Thyroid gland (tissue), 4 donors: ENCODE measurements around the gene ADAMTS17. TPM values are rescaled to one million over a fixed set of nuclear protein-coding genes. Genes with fewer than 3 reads are reported as not detected.

ENCODE experiments used
- DNase-seq, 2 donors: peaks; one replicate each; pipeline ENCODE4 v3.0.0-alpha.2; 2019
- H3K27ac ChIP-seq, 3 donors: fragments of 200-600 bp; sonication (generic); 1 replicate in 2 of 3; 2 replicates in 1 of 3; pipeline ENCODE4 v1.5.1; 2016 to 2019; ENCODE audit warnings: mild to moderate bottlenecking in 1 of 3, moderate library complexity in 1 of 3
- H3K27me3 ChIP-seq: fragments of 200-600 bp; sonication (generic); one replicate; pipeline ENCODE4 v1.5.1; 2019
- H3K36me3 ChIP-seq, 2 donors: fragments of 200-600 bp; sonication (generic); one replicate each; pipeline ENCODE4 v1.5.1; 2016 to 2019
- H3K4me1 ChIP-seq, 2 donors: fragments of 200-600 bp; sonication (generic); one replicate each; pipeline ENCODE4 v1.5.1; 2017 to 2019
- H3K4me3 ChIP-seq, 3 donors: fragments of 200-600 bp; sonication (generic); replicated peaks in 1 of 3; 1 replicate in 2 of 3; 2 replicates in 1 of 3; pipeline ENCODE4 v1.5.1; 2016; ENCODE audit warnings: mild to moderate bottlenecking in 1 of 3
- H3K9me3 ChIP-seq: fragments of 200-600 bp; sonication (generic); one replicate; pipeline ENCODE4 v1.5.1; 2017
- POLR2A ChIP-seq, 2 donors: fragments of 450-650 bp; IDR thresholded peaks; one replicate each; pipeline ENCODE4 v1.6.1; 2017; ENCODE audit warnings: antibody characterized with exemption in 2 of 2, mild to moderate bottlenecking in 2 of 2, moderate library complexity in 1 of 2
- WGBS, 2 donors: methylation state at CpG; one replicate each; pipeline ENCODE4 v1.1.5; 2017; 5-methylcytosine and 5-hydroxymethylcytosine counted together
- intact Hi-C: fragments of 100-400 bp; cut with DNase I; formaldehyde crosslinking; loops from one replicate; pipeline ENCODE4 v1.15.1; 2023
- total RNA-seq, 4 donors: library from RNA; depleted of rRNA; stranded (reverse); fragments of >200 nt; gene quantifications; one replicate each; pipeline ENCODE4 v1.2.3, GENCODE V29; 2016
- TF ChIP-seq, protein P1 (sequence below), 6 experiments: fragments of 200-600 bp in 3 of 6; fragments of 450-650 bp in 3 of 6; sonication (generic) in 3 of 6; IDR thresholded peaks; one replicate each; pipeline ENCODE4 v1.5.1; 2016 to 2019; ENCODE audit warnings: antibody characterized with exemption in 6 of 6, mild to moderate bottlenecking in 2 of 6, inconsistent platforms in 1 of 6, moderate library complexity in 1 of 6

The ADAMTS17 gene
- total RNA-seq, 4 donors from 2014 or later: 3.5 to 667 (median 5.3) TPM

DNA sequence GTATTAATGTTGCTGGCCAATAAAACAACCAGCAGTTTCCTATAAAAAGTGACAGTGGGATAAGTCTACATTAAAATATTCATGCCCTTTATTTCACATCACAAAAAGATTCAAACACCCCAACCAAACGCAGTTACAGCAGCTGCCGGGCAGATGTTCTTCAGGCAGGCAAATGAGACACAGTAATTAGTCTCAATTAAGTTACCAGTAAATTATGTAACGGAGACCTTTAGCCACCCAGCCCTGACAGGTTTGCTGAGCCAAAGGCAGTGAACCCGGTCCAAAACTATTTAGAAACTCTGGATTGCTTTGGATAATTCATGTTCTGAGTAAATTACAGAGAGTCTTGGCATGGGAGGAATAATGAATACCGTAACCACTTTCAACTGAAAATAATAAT lies 319.4 kb downstream of the ADAMTS17 start:
- H3K9me3 ChIP-seq: no peaks in the 10 kb centered on the region
- no peak for DNase-seq
- no peaks in the 10 kb centered on the region for H3K27me3 ChIP-seq
- no peaks in the 10 kb centered on the region for H3K4me1 ChIP-seq
- H3K4me3 ChIP-seq: no peak overlapping the region
- no peak for TF ChIP-seq POLR2A (IDR thresholded peaks at IDR 0.05)
- TF ChIP-seq, protein P1, sequence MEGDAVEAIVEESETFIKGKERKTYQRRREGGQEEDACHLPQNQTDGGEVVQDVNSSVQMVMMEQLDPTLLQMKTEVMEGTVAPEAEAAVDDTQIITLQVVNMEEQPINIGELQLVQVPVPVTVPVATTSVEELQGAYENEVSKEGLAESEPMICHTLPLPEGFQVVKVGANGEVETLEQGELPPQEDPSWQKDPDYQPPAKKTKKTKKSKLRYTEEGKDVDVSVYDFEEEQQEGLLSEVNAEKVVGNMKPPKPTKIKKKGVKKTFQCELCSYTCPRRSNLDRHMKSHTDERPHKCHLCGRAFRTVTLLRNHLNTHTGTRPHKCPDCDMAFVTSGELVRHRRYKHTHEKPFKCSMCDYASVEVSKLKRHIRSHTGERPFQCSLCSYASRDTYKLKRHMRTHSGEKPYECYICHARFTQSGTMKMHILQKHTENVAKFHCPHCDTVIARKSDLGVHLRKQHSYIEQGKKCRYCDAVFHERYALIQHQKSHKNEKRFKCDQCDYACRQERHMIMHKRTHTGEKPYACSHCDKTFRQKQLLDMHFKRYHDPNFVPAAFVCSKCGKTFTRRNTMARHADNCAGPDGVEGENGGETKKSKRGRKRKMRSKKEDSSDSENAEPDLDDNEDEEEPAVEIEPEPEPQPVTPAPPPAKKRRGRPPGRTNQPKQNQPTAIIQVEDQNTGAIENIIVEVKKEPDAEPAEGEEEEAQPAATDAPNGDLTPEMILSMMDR (IDR thresholded peaks at IDR 0.05): no peak
- intact Hi-C loops: no loop called here
- WGBS, 2 donors: 68 to 85% methylated on average over 5 of the region's 5 CpGs
- H3K27ac ChIP-seq: no peak overlapping the region
- no peaks in the 10 kb centered on the region for H3K36me3 ChIP-seq

DNA sequence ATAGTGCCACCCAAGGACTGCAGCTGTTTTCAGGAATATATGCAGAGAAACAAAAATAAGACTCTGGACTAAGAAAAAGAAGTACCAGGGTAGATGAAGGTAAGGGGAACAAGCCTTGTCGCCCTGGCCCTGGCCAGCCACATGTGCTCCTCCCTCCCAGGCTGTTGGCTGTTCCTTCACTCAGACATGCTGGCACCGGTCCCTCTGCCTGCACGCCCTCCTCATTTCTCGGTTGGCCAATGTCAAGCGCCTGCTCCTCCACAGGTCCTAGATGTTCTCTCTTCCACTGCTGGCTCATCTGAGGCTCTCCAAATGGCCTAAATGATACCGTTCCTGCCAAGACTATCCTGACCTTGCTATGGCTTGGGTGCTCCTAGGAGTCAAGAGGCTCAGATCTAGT lies 320.1 kb downstream of the ADAMTS17 start:
- H3K27me3 ChIP-seq: no peaks in the 10 kb centered on the region
- no peak overlapping the region for H3K4me3 ChIP-seq
- no peaks in the 10 kb centered on the region for H3K36me3 ChIP-seq
- no peaks in the 10 kb centered on the region for H3K9me3 ChIP-seq
- TF ChIP-seq POLR2A (IDR thresholded peaks at IDR 0.05): no peak
- TF ChIP-seq, protein P1 (IDR thresholded peaks at IDR 0.05): no peak
- H3K4me1 ChIP-seq: no peaks in the 10 kb centered on the region
- H3K27ac ChIP-seq: no peak overlapping the region
- 77 to 82% methylated on average over 6 of the region's 6 CpGs for WGBS, 2 donors
- no peak for DNase-seq
- intact Hi-C loops: no loop called here

DNA sequence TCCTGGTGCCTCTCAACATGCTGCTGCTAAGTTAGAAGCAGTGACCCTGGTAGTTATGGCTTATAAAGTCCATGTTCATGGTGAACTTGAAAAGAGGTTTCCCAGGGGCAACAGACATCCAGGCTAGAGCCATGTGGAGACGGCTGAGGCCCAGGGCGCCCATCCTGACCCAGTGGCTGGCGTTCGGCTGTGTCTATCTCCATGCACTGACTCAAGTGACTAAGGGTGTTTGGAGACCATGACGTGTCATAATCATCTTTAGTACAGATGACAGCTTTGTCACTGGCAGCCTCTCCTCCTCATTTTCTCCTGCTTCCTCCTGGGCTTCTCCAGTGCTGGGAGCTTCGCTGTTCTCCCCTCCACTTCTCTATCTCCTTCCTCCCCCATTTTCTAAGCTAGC lies 321.2 kb downstream of the ADAMTS17 start:
- no peaks in the 10 kb centered on the region for H3K9me3 ChIP-seq
- H3K36me3 ChIP-seq: no peaks in the 10 kb centered on the region
- WGBS, 2 donors: 88 to 95% methylated on average over 6 of the region's 6 CpGs
- DNase-seq: no peak
- no peak for TF ChIP-seq POLR2A (IDR thresholded peaks at IDR 0.05)
- TF ChIP-seq, protein P1 (IDR thresholded peaks at IDR 0.05): no peak
- H3K27ac ChIP-seq: no peak overlapping the region
- no peaks in the 10 kb centered on the region for H3K4me1 ChIP-seq
- no peaks in the 10 kb centered on the region for H3K27me3 ChIP-seq
- intact Hi-C loops: no loop called here
- H3K4me3 ChIP-seq: no peak overlapping the region

DNA sequence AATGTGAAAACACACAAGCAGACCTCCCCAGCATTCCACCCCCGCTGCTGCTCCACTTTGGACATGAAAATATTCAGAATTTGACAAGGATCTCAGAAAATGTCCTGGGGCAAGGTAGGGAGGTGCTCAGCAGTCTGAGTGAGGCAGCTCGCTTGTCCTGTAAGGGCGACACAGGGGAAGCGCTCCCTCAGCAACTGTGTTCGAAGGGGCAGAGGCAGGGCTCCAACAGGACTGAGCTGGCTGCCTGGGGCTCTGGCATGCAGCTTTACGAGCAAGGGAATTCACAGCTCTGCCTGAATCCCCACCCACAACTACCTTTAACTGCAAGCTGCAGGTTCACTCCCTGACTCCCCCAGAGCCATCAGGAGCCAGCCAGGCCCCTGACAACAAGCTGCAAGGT lies 321.6 kb downstream of the ADAMTS17 start:
- no peak for DNase-seq
- Histone ChIP-seq H3K4me3 (no peak overlapping the region), H3K36me3 (no peaks in the 10 kb centered on the region), H3K27me3 (no peaks in the 10 kb centered on the region), H3K9me3 (no peaks in the 10 kb centered on the region), H3K27ac (no peak overlapping the region), H3K4me1 (no peaks in the 10 kb centered on the region)
- 65 to 75% methylated on average over 4 to 6 of the region's 6 CpGs for WGBS, 2 donors
- TF ChIP-seq, protein P1 (IDR thresholded peaks at IDR 0.05): no peak
- no peak for TF ChIP-seq POLR2A (IDR thresholded peaks at IDR 0.05)
- intact Hi-C loops: no loop called here

DNA sequence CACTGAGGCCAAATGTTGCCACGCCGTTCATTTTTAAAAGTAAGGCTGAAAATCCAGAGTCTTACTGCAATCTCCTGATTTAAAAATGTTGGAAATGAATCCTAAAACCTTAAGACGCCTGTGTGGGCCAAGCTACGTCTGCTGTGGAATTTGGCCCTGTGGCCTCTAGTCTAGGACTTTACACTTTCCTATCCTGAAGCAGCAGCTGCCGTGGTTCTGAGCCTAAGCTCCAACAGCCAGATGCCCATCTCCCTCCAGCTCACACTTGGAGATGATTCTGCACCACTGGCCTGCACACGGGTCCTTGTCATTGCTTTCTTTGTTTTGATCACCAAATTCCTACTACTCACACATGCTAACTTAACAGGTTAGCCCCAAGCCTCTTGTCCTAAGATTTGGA lies 322.2 kb downstream of the ADAMTS17 start:
- no peaks in the 10 kb centered on the region for H3K9me3 ChIP-seq
- H3K36me3 ChIP-seq: no peaks in the 10 kb centered on the region
- intact Hi-C loops: no loop called here
- DNase-seq: no peak
- no peak overlapping the region for H3K4me3 ChIP-seq
- TF ChIP-seq, protein P1 (IDR thresholded peaks at IDR 0.05): no peak
- no peak for TF ChIP-seq POLR2A (IDR thresholded peaks at IDR 0.05)
- H3K4me1 ChIP-seq: no peaks in the 10 kb centered on the region
- no peak overlapping the region for H3K27ac ChIP-seq
- no peaks in the 10 kb centered on the region for H3K27me3 ChIP-seq
- 82 to 87% methylated on average over 6 of the region's 6 CpGs for WGBS, 2 donors
